Posterior vena cava (tissue), 2 donors: Measurements from ENCODE around the gene TOP2B. TPM values are rescaled to one million over a fixed set of nuclear protein-coding genes. Genes with fewer than 3 reads are reported as not detected.
A peak's percentile ranks its signal among the peaks of the same experiment; 100 is the strongest.

Source experiments
- DNase-seq: peaks from one replicate; pipeline ENCODE4 v3.0.0-alpha.2; 2020; ENCODE audit warnings: low spot score
- intact Hi-C, 2 donors: fragments of 100-400 bp; cut with DNase I; formaldehyde crosslinking; loops; one replicate each; pipeline versions ENCODE4 v1.14.1 to v1.14.2; 2022 to 2023
- total RNA-seq, 2 donors: library from RNA; stranded (reverse); fragmentation: NEBNext Ultra II Directional; extraction: Animal tissue kit (Norgen Biotek cat#: 25700); gene quantifications; one replicate each; pipeline ENCODE4 v1.2.1, GENCODE V29; 2021
- donor health status: DM: yes; HTN: yes; CAD: no.
- donor health status: DM: yes; HTN: yes; CAD: no.

TOP2B gene
- total RNA-seq, 2 donors from 2014 or later: 84.7 to 95.3 TPM

DNA sequence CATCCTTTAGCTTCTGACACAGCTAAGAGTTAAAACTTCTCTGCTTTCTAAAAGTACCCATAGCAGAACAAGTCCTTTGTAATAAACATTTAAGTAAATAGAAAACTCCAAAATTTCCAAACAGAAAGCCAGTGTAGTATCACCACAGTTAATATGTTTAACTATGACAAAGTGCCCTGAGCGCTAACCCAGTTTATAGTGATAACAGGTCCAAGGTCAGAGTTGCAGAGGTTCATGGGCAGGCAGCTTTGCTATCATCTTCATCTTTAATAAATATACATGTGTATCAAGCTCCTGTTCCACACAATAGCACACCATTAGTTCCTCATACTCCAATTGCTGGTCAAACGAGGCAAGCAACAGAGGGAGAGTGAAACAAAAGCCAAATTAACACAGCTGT, 12.4 kb upstream of the TOP2B start:
- intact Hi-C loops: no loop called here
- DNase-seq: no peak

DNA sequence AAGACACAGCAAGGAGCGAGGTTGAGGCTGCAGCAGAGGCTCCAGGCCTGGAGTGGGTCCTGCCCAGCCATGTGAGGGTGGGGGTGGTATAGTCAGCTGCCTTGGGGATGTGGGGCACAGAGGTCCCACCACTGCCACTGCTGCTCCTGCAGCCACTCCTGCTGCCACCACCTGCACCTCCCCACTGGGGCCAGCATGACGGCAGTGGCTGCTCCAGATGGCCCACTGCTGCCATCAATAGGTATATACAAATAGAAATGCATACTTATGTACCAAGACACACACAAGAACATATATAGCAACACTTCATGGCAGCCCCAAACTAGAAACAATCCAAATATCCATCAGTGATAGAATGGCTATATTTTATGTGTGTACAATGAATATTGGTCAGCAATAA, 10.0 kb upstream of the TOP2B start:
- no peak for DNase-seq
- intact Hi-C loops: no loop called here

DNA sequence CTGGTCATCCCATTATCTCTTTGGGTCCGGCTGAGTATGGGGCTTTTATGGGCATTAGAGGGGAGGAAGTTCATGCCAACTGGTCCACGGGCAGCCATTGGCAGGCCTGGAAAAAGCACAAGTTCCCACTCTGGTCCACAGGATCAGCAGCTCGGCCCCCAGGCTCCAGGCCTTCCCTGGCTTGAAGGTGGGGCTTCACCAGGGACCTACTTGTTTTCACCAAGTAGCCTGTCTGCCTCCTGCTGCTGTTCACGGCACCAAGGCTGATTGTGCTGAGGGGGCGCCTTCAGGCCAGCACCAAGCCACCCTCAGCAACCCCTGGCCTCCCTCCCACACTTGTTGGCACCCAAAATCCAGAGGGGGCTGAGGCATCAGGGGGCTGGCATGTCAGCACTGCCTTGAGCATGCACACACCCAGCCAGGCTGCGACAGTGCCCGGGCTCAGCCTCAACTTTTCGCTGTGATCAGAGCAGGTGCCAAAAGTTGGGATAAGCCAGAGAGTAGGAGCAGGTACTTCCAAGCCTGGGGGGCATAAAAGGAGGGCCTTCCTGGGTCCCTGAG, 9.1 kb upstream of the TOP2B start:
- DNase-seq: peak; percentile 74
- intact Hi-C loops: no loop called here

DNA sequence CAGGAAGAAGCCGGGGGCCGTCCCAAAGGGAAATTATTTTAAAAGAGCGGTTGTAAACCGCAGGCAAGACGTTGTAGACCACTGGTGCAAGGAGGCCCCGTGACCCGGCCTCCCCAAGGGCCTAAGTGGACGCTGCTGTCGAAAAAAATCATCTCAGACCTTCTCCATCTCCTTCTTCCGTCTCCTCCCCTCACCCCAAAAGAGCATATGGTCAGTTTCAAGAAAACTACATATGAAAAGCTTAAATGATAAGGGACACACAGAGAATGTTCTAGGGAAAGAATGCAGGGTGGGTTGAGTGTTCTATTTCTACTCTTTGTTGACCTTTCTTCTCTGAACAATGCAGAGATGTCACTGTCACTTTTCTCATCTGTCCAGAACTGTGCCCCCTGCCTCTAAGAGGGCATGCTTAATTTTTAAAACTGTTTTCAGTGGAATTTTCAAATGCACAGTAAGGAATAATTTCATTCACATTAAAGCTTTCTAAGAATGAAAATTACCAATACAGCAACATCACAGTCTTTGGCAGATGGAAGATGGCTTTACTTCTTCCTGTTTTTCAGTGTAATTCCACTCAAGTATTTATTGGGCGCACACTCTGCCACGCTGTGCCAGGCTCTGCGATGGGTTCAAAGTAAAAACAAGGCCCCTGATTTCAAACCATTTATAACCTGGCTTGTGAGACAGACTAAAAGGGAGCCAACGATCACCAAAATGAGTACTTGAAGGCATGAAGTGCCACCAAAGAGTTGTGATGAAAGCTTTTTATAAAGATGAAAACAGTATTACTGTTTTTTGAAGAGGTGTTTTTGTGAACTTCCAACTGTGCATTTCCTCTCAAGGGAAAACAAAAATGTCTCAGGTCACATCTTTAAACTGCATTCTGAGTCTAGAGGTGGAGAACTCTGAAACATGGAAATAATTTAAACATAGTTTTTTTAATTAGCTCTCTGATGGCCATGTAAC, 891 bp upstream of the TOP2B start:
- intact Hi-C loops: no loop called here
- DNase-seq: no peak

DNA sequence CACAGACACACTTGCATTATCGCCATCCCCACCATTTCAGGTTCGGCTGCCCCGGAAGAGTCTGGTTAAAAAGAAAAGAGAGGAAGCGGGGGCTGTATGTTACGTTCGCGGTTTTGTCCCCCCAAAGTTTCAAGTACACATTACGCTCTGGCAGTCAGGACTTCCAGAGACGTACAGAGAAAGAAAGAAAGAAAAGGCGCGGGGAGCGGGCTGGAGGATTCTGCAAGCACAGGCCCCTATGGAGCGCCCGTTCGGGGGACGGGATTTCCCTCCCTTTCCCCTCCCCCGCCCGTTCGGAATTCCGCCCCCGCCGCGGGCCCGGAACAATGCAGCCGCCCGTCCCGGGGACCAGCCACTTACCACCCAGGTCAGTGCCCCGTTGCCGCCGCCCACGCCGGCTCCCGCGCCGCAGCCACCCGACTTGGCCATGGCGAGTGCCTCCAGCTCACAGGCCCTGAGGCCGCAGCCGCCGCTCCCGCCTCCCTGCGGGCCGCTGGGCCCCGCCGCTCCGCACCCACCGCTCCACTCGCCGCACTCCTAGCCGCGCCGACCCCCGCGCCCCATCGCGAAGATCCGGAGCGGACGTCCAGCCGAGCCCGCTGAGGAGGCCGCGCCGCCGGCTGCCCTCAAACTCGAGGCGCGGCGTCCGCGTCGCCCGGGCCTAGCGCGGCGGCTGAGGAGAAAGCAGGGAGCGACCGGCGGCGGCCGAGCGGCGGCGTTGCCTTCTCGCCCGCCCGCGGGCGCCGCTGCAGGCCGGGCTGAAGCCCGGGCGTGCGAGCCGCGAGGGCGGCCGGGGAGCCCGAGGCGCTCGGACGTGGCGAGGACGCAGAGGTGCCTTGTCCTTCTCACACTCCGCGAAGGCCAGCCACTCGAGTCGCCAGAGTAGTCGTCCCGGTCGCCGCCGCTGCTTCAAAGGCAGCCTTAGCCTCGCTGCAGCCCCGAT, 567 bp downstream of the TOP2B start:
- peak; percentile 90 for DNase-seq
- intact Hi-C loops: no loop called here

DNA sequence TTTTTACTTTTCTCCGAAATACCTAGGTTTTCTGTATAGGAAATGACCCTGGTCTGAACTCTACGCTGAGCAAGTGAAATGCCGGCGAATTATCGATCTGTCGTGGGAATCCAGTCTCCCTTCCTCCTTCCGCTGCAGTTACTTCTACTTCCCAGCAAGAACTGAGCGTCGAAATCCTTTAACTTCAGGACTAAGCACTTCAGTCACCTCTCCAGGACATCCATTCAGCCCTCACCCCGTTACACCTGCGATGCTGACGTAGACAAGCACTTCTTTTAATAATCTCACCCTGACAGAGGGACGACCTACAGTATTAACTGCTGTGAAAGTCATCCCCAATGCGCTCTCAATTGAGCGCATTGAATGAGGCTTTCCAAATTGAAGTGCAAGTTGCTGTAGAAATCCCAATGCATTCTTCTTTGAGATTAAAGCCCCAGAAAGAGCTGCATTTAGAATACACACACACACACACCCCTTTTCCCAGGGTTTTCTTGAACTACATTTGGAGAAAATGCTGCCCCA, 1.3 kb downstream of the TOP2B start:
- intact Hi-C loops: no loop called here
- no peak for DNase-seq

DNA sequence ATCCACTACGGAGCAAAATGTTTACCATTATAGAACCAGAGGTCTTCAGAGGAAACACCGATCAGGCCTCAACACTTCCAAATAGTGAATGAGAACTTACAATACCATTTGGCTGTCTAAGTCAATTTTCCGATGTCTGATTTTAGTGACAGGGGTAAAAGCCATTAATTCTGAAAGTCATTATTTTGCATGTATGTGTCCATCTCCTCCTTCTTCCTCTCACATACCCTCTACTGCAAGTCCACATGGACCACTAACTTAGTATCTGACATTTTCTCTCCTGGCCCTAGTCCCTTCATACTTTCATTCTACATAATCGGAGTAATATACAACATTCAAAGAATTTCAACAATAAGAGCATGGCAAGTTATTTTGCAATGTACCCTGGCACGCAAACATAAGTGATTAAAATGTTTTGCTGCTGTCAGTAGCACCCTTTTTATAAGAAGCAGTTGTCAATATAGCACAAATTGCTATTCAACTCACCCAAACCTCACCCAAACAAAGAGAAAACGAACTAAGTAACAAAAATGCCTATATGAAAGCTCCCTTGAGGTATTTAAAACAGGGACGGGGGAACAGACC, 1.9 kb downstream of the TOP2B start:
- intact Hi-C loops: no loop called here
- DNase-seq: no peak

DNA sequence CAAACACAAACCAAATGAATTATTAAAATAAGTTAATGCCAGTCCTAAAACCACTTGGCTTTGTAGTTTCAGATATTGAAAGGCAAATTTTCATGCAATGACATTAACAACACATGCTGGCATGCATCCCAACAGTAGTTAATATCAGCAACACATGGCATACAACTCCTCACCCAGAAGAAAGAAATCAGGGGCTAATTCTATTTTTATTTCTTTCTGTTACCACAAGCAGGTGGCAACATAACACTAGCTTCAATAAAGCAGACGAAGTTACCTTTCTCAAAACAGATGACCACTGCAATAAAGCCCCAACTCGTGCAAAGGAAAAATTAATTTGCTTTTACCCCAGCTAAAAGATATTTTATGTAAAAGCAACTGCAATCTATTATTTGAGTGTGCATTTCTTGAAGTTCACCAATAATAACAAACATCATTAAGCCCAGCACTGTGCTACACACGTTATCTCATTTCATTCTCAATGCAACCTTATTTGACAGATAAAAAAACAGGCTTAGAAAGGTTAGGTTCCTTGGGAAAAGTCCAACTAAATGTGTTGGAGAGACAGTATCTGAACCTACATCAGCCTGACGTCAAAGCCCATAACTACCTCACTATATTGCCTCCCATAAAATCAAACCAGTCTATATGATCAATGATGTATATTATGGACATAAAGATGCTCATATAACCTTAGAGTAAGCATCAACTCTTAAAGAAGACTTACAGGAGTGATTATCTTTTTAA, 2.8 kb downstream of the TOP2B start:
- no peak for DNase-seq
- intact Hi-C loops: no loop called here

DNA sequence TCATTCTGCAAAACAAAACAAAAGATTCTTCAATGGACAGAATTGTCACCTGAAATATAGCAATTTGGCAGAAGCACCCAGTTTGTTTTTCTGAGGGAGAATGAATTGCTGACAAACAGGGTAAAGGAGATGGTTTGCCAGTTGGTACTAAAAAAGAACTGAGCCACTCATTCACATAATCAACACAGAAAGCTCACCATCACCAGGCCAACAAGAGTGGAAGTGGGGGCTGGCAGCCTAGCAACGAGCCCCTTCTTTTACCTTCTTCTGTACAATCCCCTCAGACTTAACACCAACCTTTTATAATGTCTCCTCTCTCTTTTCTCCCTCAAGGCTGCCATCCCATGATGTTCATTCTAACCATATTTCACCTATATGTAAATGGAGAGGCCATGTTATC, 5.9 kb downstream of the TOP2B start:
- intact Hi-C loops: no loop called here
- DNase-seq: no peak

DNA sequence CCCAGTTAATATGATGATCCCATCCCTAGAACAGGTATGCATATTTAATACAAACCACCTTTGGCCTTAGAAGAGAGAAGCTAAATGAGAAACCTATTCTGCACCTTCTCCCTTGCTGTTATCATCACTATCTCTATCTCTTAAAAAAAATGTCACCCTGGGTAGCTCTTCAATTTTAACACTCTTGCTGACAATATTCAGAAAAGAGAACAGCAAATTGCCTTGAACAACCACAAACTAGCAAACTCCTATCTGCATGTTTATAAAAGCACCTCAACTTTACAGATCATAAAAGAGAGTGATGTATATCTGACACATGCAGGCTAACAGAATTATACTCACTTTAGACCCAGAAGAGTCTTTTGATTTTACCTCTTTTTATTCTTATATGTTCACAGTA, 7.4 kb downstream of the TOP2B start:
- DNase-seq: no peak
- intact Hi-C loops: no loop called here

DNA sequence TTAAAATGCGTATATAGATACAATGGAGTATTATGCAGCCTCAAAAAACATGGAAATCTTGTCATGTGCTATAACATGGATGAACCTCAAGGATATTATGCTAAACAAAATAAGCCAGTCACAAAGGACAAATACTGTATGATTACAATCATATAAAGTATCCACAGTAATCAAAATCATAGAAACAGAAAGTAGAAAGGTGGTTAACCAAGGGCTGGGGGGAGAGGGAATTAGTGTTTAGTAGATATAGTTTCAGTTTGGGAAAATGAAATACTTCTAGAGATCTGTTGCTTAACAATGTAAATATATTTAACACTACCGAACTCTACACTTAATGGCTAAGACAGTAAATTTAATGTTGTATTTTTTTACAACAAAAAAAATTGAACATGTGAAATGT, 9.0 kb downstream of the TOP2B start:
- no peak for DNase-seq
- intact Hi-C loops: no loop called here

DNA sequence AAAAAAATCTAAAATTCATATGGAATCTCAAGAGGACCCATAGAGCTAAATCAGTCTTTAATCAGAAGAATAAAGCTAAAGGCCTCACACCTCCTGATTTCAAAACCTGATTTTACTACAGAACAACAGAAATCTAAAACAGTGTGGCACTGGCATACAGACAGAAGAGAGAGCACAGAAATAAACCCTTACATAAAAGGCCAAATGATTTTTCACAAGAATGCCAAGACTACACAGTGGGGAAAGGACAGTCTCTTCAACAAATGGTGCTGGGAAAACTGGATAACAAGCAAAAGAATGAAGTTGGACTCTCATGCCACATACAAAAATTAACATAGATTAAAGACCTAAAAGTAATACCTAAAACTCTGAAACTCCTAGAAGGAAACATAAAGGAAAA, 10.1 kb downstream of the TOP2B start:
- intact Hi-C loops: no loop called here
- DNase-seq: no peak

DNA sequence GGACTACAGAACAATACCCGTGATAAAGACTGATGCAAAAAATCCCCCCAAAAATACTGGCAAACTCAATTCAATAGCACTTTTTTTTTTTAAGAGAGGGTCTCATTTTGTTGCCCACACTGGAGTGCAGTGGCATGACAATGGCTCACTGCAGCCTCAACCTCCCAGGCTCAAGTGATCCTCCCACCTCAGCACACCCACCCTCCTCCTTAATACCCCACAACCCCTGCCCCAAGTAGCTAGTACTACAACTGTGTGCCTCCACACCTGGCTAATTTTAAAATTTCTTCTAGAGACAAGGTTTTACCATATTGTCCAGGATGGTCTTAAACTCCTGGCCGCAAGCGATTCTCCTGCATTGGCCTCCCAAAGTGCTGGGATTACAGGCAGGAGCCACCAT, 11.4 kb downstream of the TOP2B start:
- intact Hi-C loops: no loop called here
- no peak for DNase-seq

DNA sequence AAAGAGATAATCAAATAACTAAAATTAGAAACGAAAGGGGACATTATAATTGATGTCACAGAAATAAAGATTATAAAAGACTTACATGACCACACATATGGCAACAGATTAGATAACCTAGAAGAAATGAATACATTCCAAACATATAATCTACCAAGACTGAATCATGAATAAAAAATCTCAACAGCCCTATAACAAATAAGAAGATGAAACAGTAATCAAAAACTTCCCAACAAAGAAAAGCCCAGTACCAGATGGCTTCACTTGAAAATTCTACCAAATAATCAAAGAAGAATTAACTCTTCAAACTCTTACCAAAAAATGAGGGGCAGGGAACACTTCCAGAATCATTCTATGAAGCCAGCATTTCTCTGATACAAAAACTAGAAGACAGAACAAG, 11.8 kb downstream of the TOP2B start:
- DNase-seq: no peak
- intact Hi-C loops: no loop called here

DNA sequence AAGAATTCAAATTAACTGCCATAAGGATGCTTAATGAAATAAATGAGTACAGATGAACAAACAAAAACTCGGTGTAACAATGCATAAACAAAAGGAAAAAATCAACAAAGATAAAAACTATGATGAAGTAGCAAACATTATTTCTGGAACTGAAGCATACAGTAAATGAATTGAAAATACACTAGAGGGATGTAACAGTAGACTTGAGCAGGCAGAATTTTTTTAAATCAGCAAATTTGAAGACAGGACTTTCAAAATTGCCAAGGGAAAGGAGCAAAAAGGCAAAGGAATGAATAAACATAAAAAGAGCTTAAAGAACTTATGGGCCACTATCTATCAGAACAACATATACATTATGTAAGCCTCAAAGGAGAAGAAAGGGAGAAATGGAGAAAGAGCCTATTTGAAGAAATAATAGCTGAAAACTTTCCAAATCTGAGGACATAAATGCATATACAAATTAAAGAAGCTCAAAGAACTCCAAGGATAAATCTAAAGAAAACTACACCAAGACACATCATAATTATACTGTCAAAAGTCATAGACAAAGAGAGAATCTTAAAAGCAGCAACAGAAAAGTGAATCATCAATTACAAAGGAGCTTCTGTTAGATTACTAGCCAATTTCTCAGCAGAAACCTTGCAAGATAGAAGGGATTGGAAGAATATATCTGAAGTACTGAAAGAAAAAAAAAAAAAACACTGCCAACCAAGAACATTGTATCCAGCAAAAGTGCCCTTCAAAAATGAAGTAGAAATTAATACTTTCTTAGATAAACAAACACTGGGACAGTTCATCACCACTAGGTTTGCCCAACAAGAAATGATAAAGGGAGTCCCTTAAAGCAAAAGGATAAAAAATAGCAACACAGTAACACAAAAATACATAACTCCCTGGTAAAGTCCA, 15.5 kb downstream of the TOP2B start:
- intact Hi-C loops: loop anchor here in 1 of 2 donors (10.0 kb wide), 1 partner anchor 1066 kb away; no protein-coding TSS in a partner anchor
- no peak for DNase-seq

DNA sequence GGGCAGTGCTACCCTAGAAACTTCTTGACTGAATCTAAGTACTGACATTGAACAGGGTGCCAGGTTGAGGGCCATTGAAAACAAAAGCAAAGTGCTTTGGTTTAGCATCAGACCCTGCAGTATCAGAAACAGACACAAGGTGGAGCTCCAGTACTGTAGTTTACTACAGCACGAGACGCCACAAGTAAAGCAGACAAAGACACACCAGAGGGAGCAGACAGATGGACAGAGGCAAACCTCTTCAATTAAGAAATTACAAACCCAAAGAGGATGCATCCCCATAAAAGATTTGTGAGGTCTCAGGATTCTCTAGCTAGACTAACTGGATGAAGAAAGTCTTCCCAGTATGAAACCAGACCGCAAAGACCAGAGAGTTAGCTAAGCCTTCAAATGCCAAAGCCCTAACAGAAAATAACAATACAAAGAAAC, 16.6 kb downstream of the TOP2B start:
- no peak for DNase-seq

DNA sequence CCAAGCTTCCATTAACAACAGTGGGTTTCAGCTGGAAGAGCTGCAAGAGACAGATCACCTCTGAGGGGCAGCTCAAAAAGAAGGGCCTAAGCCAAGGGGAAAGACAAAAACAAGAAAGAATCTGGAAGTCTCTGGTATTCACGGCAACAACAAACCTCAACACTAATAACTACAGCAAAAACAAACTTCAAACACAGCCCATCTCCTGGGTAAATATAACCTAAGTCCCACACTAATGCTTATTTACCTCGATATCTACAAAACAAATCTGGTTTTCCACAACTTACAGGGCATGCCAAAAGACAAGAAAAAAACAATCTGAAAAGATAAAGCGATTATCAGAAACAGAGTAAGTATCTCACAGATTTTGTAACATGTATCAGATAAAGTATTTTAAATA, 29.7 kb downstream of the TOP2B start:
- intact Hi-C loops: no loop called here
- no peak for DNase-seq

More for the DNA sequence above, 16.6 kb downstream of the TOP2B start:
- intact Hi-C loops: loop anchor here in 1 of 2 donors (10.0 kb wide), 1 partner anchor 1067 kb away; no protein-coding TSS in a partner anchor
